ENCODE data around the gene NPM3.

- TF ChIP-seq POLR2A (IDR thresholded peaks at IDR 0.05): peak; percentile 19 to 41
- no peak for TF ChIP-seq CTCF (IDR thresholded peaks at IDR 0.05)
Observed at GRCh38 chr10:101817337-101818118, 34.3 kb upstream of the NPM3 start.
